ENCODE data around the gene PRKACA. TPM values are rescaled to one million over a fixed set of nuclear protein-coding genes. Genes with fewer than 3 reads are reported as not detected.

Gene PRKACA
- polyA plus RNA-seq, 3 donors from 2014 or later = 0.64 to 1.7 (median 1.4) TPM

DNA sequence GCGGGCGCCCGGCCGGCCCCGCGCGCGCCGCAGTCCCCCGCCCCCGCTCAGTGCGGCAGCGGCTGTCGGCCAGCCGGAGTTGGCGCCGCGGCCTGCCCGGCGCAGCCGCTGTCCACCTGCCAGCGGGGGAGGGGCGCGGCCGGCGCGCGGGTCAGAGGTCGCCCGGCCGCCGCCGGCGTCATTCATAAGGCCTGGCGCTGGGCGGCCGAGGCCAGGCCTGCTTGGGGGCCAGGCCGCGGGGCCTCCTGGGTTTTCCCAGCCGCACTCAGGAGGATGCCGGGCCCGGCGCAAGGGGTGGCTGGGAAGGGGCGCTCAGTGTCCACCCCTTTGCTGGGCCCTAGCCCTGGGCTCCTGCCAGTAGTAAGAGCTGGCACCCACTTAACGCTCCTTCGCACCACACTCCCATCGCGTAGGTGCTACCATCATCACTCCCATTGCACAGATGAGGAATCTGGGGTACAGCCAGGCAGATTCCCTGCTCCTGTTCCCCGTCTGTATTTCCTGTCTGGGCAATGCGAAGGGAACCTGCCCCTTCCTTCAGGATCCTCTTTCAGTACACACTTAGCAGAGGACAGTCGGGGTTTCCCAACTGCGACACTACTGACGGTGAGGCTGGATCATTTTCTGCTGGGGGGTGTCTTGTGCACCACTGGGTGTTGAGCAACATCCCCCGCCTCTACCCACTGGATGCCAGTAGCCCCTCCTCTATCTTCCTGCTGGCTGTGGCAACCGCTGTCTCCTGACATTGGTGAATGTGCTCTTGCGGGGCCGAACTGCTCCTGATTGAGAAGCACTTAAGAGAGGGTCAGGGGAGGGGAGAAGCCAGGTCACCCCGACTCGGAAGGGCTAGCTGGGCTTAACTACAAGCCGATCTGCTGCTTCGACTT is 846 bp upstream of the PRKACA start:
- peaks cover 5 to 9% (median 7%) of the 10 kb centered on the region in 3 donors for H3K27me3 Mint-ChIP-seq (ENCODE audit: low read depth in 3 of 3)

DNA sequence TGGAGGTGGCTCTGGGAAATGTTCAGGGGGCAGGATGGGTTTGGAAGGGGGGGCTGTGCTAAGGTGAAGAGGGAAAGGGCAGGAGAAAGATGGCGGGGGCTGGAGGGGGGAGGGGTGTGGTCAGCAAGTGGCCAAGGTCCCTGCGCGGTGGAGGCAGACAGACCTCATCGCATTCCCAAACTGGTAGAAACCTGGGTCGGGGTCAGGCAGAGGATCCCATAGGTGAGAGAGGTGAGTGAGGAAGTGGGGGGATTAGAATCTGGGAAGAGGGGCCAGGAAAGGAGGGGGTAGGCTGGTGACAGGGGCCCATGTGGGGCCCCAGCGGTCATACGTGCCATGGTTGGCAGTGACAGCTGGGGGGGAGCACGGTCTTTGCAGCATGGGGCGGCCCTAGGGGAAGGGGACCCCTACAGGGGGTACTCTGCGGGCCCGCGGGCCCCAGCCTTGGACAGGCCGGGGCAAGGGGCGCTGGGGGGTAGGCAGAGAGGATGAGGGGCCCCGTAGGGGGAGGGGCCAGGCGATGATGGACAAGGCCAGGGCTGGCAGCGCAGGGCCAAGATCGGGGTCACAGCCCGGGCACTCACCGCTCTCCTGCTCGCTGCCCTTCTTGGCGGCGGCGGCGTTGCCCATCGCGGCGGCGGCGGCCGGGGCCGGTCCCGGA is 514 bp downstream of the PRKACA start:
- peak in 1 of 3 donors; percentile 14 for DNase-seq
- peaks cover 5 to 9% (median 7%) of the 10 kb centered on the region in 3 donors for H3K27me3 Mint-ChIP-seq (ENCODE audit: low read depth in 3 of 3)
- H3K27ac Mint-ChIP-seq = peak overlapping the region in 5 of 6 donors; percentile 77 to 91 (median 84)
- peaks cover 0 to 1% (median 0%) of the 10 kb centered on the region in 6 donors for H3K9me3 Mint-ChIP-seq
- H3K4me3 Mint-ChIP-seq = peak overlapping the region; percentile 74 to 92 (median 88)
- peaks cover 29 to 32% of the 10 kb centered on the region in 2 donors for H3K4me1 Mint-ChIP-seq
- no peaks in the 10 kb centered on the region for H3K36me3 Mint-ChIP-seq

More for the DNA sequence above, 846 bp upstream of the PRKACA start:
- DNase-seq = peak; percentile 64 to 71 (median 69)
- Mint-ChIP-seq H3K4me1 (peaks cover 29 to 31% of the 10 kb centered on the region in 2 donors), H3K27ac (peak overlapping the region; percentile 97 to 100 (median 100)), H3K9me3 (peaks cover 0 to 1% (median 0%) of the 10 kb centered on the region in 6 donors), H3K36me3 (no peaks in the 10 kb centered on the region), H3K4me3 (peak overlapping the region; percentile 94 to 98 (median 96))

DNA sequence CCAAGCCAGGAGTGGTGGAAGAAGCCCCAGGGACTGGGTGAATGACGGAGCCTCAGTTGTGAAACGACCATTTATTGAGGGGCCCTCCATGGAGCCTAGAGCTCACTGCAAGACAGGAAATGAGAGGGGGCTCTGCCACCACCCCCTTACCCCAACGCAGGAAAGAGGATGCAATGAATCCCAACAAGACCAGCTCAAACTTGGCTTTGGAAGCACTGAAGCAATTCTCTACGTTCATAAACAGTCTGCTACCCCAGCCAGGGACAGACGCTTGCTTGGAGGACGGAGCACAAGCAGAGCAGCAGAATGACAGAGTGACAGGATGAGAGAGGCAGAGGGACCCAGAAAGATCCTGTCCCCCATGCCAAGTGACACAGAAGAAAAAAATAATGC is 1.0 kb downstream of the PRKACA start:
- peak overlapping the region; percentile 22 to 91 (median 78) for H3K27ac Mint-ChIP-seq
- H3K27me3 Mint-ChIP-seq (ENCODE audit: low read depth in 3 of 3) = peaks cover 5 to 9% (median 7%) of the 10 kb centered on the region in 3 donors
- no peaks in the 10 kb centered on the region for H3K36me3 Mint-ChIP-seq
- H3K4me1 Mint-ChIP-seq = peaks cover 29 to 32% of the 10 kb centered on the region in 2 donors
- peaks cover 0 to 1% (median 0%) of the 10 kb centered on the region in 6 donors for H3K9me3 Mint-ChIP-seq
- DNase-seq = no peak
- peak overlapping the region; percentile 74 to 92 (median 88) for H3K4me3 Mint-ChIP-seq

DNA sequence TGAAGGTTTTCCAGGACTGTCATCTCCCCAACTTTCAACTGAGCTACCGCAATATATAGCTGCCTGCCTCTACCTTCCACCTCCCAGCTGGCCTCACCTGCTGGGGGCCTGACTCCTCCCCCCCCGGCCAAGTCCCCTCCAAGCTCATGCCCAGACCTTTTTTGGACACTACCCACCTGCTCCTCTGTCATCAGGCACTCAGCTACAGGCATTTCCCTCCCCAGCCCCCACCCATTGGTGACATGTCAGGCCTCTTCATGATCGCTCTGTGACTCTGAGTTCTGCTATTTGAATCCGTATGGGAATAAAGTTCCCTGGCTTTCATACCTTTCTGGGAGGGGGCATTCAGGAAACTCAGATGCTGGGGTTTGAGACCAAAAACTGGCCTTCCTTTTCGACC is 1.8 kb downstream of the PRKACA start:
- no peak for DNase-seq
- peak overlapping the region; percentile 74 to 92 (median 88) for H3K4me3 Mint-ChIP-seq
- H3K9me3 Mint-ChIP-seq = peaks cover 0 to 1% (median 0%) of the 10 kb centered on the region in 6 donors
- H3K27me3 Mint-ChIP-seq (ENCODE audit: low read depth in 3 of 3) = peaks cover 5 to 9% (median 7%) of the 10 kb centered on the region in 3 donors
- H3K27ac Mint-ChIP-seq = peak overlapping the region in 3 of 6 donors; percentile 24 to 77 (median 34)
- H3K4me1 Mint-ChIP-seq = peaks cover 29 to 32% of the 10 kb centered on the region in 2 donors
- no peaks in the 10 kb centered on the region for H3K36me3 Mint-ChIP-seq

DNA sequence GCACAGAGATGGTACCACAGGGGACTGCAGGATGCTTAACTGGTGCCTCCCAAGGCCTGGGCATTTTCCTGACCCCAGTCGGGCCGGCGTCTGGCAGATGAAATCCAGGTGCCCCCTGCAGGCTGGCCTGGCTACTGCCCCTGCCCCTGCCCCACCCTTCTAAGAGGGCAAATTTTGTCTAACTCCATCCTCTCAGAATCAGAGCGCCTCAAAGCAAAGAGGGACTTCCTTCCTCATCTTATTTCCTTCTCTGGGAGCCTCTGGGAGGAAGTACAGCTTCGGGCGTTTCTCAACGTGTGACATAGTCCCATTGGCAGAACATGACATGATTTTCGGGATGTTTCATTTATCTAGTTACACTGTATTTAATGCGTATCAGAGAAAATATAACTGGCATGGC is 2.7 kb downstream of the PRKACA start:
- Mint-ChIP-seq H3K27me3 (ENCODE audit: low read depth in 3 of 3) (peaks cover 5 to 9% (median 7%) of the 10 kb centered on the region in 3 donors), H3K4me1 (peaks cover 29 to 32% of the 10 kb centered on the region in 2 donors), H3K27ac (peak overlapping the region in 1 of 6 donors; percentile 40), H3K36me3 (no peaks in the 10 kb centered on the region), H3K4me3 (peak overlapping the region in 2 of 5 donors; percentile 33 to 35), H3K9me3 (peaks cover 0 to 1% (median 0%) of the 10 kb centered on the region in 6 donors)
- peak; percentile 40 to 43 (median 42) for DNase-seq

DNA sequence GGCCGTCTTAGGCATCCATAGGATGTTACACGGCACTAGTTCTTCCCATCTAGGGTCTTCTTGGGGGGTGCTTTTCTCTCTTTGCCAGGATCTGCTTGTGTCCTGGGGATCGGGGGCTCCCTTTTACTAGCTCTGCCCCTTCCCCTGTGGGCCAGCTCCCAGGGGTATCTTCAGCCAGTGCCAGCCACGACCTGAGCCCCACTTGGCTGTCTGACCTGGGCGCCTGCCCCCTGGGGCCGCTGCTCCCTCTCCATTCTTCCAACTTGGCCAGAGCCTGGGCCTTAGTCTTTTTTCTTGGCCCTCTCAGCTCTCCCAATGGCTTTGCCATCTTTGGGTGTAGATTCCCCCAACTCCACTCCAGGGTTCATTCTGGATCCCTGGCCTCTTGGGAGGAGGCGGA is 3.1 kb downstream of the PRKACA start:
- peak overlapping the region in 1 of 6 donors; percentile 40 for H3K27ac Mint-ChIP-seq
- peaks cover 29 to 32% of the 10 kb centered on the region in 2 donors for H3K4me1 Mint-ChIP-seq
- no peak for DNase-seq
- peaks cover 5 to 9% (median 7%) of the 10 kb centered on the region in 3 donors for H3K27me3 Mint-ChIP-seq (ENCODE audit: low read depth in 3 of 3)
- H3K9me3 Mint-ChIP-seq = peaks cover 0 to 1% (median 0%) of the 10 kb centered on the region in 6 donors
- H3K36me3 Mint-ChIP-seq = no peaks in the 10 kb centered on the region
- H3K4me3 Mint-ChIP-seq = no peak overlapping the region

GRCh38 chr19:14113762-14114414 is 3.7 kb downstream of the PRKACA start:
- Mint-ChIP-seq H3K27ac (peak overlapping the region in 1 of 6 donors; percentile 40), H3K9me3 (peaks cover 0 to 1% (median 0%) of the 10 kb centered on the region in 6 donors), H3K27me3 (ENCODE audit: low read depth in 3 of 3) (peaks cover 5 to 9% (median 7%) of the 10 kb centered on the region in 3 donors), H3K4me3 (no peak overlapping the region), H3K36me3 (no peaks in the 10 kb centered on the region), H3K4me1 (peaks cover 23 to 28% of the 10 kb centered on the region in 2 donors)
- peak; percentile 21 to 32 (median 27) for DNase-seq

GRCh38 chr19:14112809-14113385 is 4.7 kb downstream of the PRKACA start:
- H3K27me3 Mint-ChIP-seq (ENCODE audit: low read depth in 3 of 3) = peaks cover 3 to 6% (median 4%) of the 10 kb centered on the region in 3 donors
- no peak overlapping the region for H3K4me3 Mint-ChIP-seq
- no peaks in the 10 kb centered on the region for H3K36me3 Mint-ChIP-seq
- no peak overlapping the region for H3K27ac Mint-ChIP-seq
- peaks cover 17 to 23% of the 10 kb centered on the region in 2 donors for H3K4me1 Mint-ChIP-seq
- peaks cover 0 to 1% (median 0%) of the 10 kb centered on the region in 6 donors for H3K9me3 Mint-ChIP-seq
- no peak for DNase-seq

GRCh38 chr19:14112051-14112808 is 5.3 kb downstream of the PRKACA start:
- Mint-ChIP-seq H3K4me1 (peaks cover 17 to 21% of the 10 kb centered on the region in 2 donors), H3K9me3 (peaks cover 0 to 1% (median 0%) of the 10 kb centered on the region in 6 donors), H3K36me3 (no peaks in the 10 kb centered on the region), H3K27me3 (ENCODE audit: low read depth in 3 of 3) (peaks cover 0 to 2% (median 2%) of the 10 kb centered on the region in 3 donors), H3K4me3 (no peak overlapping the region), H3K27ac (no peak overlapping the region)
- DNase-seq = no peak

GRCh38 chr19:14111486-14111885 is 6.1 kb downstream of the PRKACA start:
- DNase-seq = no peak
- Mint-ChIP-seq H3K9me3 (peaks cover 0 to 1% (median 0%) of the 10 kb centered on the region in 6 donors), H3K4me3 (no peak overlapping the region), H3K36me3 (no peaks in the 10 kb centered on the region), H3K27me3 (ENCODE audit: low read depth in 3 of 3) (peaks cover 0 to 2% (median 1%) of the 10 kb centered on the region in 3 donors), H3K4me1 (peaks cover 12 to 15% of the 10 kb centered on the region in 2 donors), H3K27ac (no peak overlapping the region)

DNA sequence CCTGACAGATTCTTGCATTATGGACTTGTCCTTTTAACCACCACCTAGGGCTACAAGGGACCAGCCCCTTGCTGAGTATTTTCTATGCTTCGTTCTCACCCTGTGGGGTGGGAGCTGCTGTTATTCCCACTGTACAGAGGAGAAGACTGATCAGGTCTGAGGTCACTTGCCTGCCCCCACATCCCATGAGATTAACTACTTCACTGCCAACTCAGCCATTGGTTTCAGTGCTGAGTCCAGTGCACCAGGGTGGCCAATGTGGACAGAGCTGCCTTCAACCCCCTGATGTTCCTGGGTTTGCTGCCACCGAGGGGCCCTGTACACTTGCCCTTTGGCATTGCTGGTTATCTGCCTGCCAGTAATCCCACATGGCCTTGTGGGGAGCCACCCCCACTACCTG is 6.9 kb downstream of the PRKACA start:
- Mint-ChIP-seq H3K4me1 (peaks cover 3 to 9% of the 10 kb centered on the region in 2 donors), H3K9me3 (peaks cover 0 to 1% (median 0%) of the 10 kb centered on the region in 6 donors), H3K27ac (peak overlapping the region in 1 of 6 donors; percentile 50), H3K36me3 (peaks cover 0 to 3% (median 0%) of the 10 kb centered on the region in 3 donors), H3K4me3 (no peak overlapping the region), H3K27me3 (ENCODE audit: low read depth in 3 of 3) (peaks cover 0 to 2% (median 0%) of the 10 kb centered on the region in 3 donors)
- DNase-seq = no peak

Data from immature natural killer cell (primary cell).